GM12878 (cell line): ENCODE data around the gene ANKRD26. TPM values are rescaled to one million over a fixed set of nuclear protein-coding genes. Genes with fewer than 3 reads are reported as not detected.

ENCODE experiments used
- BMI1 ChIP-seq: fragments of 450-650 bp; IDR thresholded peaks from 2 replicates; pipeline ENCODE4 v1.6.1; 2016; ENCODE audit warnings: mild to moderate bottlenecking, moderate library complexity, borderline replicate concordance
- DPF2 ChIP-seq: fragments of 450-650 bp; IDR thresholded peaks from 2 replicates; pipeline ENCODE4 v1.6.1; 2017; ENCODE audit warnings: mild to moderate bottlenecking
- EP300 ChIP-seq, 2 experiments: fragments of 150-350 bp in 1 of 2; IDR thresholded peaks; 2 replicates each; pipeline ENCODE4 v1.6.1; 2011 to 2012; ENCODE audit warnings: low read depth in 2 of 2, low read length in 2 of 2, borderline replicate concordance in 1 of 2, improper control_type of control experiment in 1 of 2, inconsistent platforms in 1 of 2; ENCODE audit not compliant: control insufficient read depth in 1 of 2
- MLLT1 ChIP-seq: fragments of 450-650 bp; IDR thresholded peaks from 2 replicates; pipeline ENCODE4 v1.6.1; 2016; ENCODE audit warnings: mild to moderate bottlenecking
- NFIC ChIP-seq: IDR thresholded peaks from 2 replicates; pipeline ENCODE4 v1.6.1; 2012; ENCODE audit warnings: low read depth, mild to moderate bottlenecking, inconsistent platforms, low read length, moderate library complexity
- POLR2AphosphoS5 ChIP-seq: IDR thresholded peaks from 2 replicates; pipeline ENCODE4 v1.6.1; 2011; ENCODE audit warnings: mild to moderate bottlenecking, low read length, inconsistent platforms
- SPI1 ChIP-seq: IDR thresholded peaks from 2 replicates; pipeline ENCODE4 v1.6.1; 2011; ENCODE audit warnings: low read depth, mild to moderate bottlenecking, low read length, moderate library complexity, borderline replicate concordance; ENCODE audit not compliant: insufficient read depth
- STAT3 ChIP-seq: IDR thresholded peaks from 2 replicates; pipeline ENCODE4 v1.6.1; 2011; ENCODE audit warnings: low read depth, low read length, improper control_type of control experiment
- TBL1XR1 ChIP-seq: IDR thresholded peaks from 2 replicates; pipeline ENCODE4 v1.6.1; 2012; ENCODE audit warnings: low read depth, low read length, improper control_type of control experiment
- ZBTB33 ChIP-seq: fragments of 450-650 bp; IDR thresholded peaks from 2 replicates; pipeline ENCODE4 v1.6.1; 2017; ENCODE audit warnings: mild to moderate bottlenecking
- ZNF217 ChIP-seq: fragments of 450-650 bp; IDR thresholded peaks from 2 replicates; pipeline ENCODE4 v1.6.1; 2017; ENCODE audit warnings: antibody characterized with exemption, mild to moderate bottlenecking
- ZNF622 ChIP-seq: fragments of 450-650 bp; IDR thresholded peaks from 2 replicates; pipeline ENCODE4 v1.6.1; 2017; ENCODE audit warnings: mild to moderate bottlenecking, inconsistent platforms
- polyA plus RNA-seq, 11 experiments: library from polyadenylated mRNA; depleted of rRNA in 4 of 11; unstranded in 6 of 11; stranded (reverse) in 5 of 11; fragments of >200 nt; fragmentation: Nextera tagmentation in 4 of 11; fragmentation: Illumina TruSeq in 1 of 11; extraction: Ambion mirVana in 4 of 11; extraction: Trizol in 1 of 11; gene quantifications; 1 replicate in 1 of 11; 2 replicates in 10 of 11; pipeline versions ENCODE4 v1.2.1 to v1.2.3, GENCODE V29; 2011 to 2016; ENCODE audit warnings: inconsistent platforms in 2 of 11, missing spikeins in 2 of 11, low read depth in 1 of 11
- total RNA-seq, 4 experiments: library from RNA; depleted of rRNA in 3 of 4; stranded (reverse); fragments of >200 nt in 3 of 4; fragmentation: Illumina TruSeq in 1 of 4; extraction: Trizol in 1 of 4; gene quantifications; 2 replicates each; pipeline versions ENCODE4 v1.2.1 to v1.2.3, GENCODE V29; 2013 to 2021

Gene ANKRD26
- total and polyA plus RNA-seq, 10 of the 15 experiments (the other 5 are each of a cell fraction or from before 2014, with no cell fraction given): 2.3 to 12.0 (median 5.1) TPM

GRCh38 chr10:26970667-26971066, 129.6 kb downstream of the ANKRD26 start (continued):
- no peak for TF ChIP-seq ZBTB33
- peak in 1 of 2 experiments; percentile 46; a peak in 1 of 4 replicates for TF ChIP-seq EP300 (IDR thresholded peaks at IDR 0.05; ENCODE audit: borderline replicate concordance in 1 of 2, control insufficient read depth in 1 of 2, low read depth in 2 of 2, low read length in 2 of 2)
- TF ChIP-seq BMI1: 0 out of 2 replicates have a peak, but pooled peaks have one; percentile 33
- TF ChIP-seq ZNF217: no peak
- TF ChIP-seq ZNF622: no peak
- TF ChIP-seq POLR2AphosphoS5: no peak
- TF ChIP-seq DPF2: peak; percentile 69
- TF ChIP-seq STAT3: no peak
- no peak for TF ChIP-seq MLLT1
- TF ChIP-seq TBL1XR1: no peak
- peak; percentile 48; the same call in 1 of the 2 replicates for TF ChIP-seq SPI1
- peak; percentile 85 for TF ChIP-seq NFIC
